GM18526 (cell line): ENCODE results near the gene PLEKHN1.
A peak's percentile ranks its signal among the peaks of the same experiment; 100 is the strongest.

ENCODE experiments used
- POLR2A ChIP-seq: IDR thresholded peaks from 3 replicates; pipeline ENCODE4 v1.6.1; 2011; ENCODE audit not compliant: insufficient read length; ENCODE audit errors: extremely low read depth

The PLEKHN1 gene

GRCh38 chr1:999725-1000356, 33.6 kb downstream of the PLEKHN1 start, which contains the start of gene HES4:
Gene HES4 (minus strand): TSS chr1:1000097. CDS start chr1:999973, 124 bp downstream.
- TF ChIP-seq POLR2A = peak; percentile 33

GRCh38 chr1:1000357-1001056, 34.2 kb downstream of the PLEKHN1 start:
- no peak for TF ChIP-seq POLR2A

GRCh38 chr1:1001057-1001783, 34.9 kb downstream of the PLEKHN1 start:
- no peak for TF ChIP-seq POLR2A

GRCh38 chr1:1003618-1004419, 37.5 kb downstream of the PLEKHN1 start:
- no peak for TF ChIP-seq POLR2A

GRCh38 chr1:1004420-1004779, 38.1 kb downstream of the PLEKHN1 start:
- TF ChIP-seq POLR2A = no peak

GRCh38 chr1:1004780-1005697, 38.8 kb downstream of the PLEKHN1 start:
- no peak for TF ChIP-seq POLR2A

- no peak for TF ChIP-seq POLR2A
Measured at GRCh38 chr1:1005774-1006304, 39.6 kb downstream of the PLEKHN1 start.

DNA sequence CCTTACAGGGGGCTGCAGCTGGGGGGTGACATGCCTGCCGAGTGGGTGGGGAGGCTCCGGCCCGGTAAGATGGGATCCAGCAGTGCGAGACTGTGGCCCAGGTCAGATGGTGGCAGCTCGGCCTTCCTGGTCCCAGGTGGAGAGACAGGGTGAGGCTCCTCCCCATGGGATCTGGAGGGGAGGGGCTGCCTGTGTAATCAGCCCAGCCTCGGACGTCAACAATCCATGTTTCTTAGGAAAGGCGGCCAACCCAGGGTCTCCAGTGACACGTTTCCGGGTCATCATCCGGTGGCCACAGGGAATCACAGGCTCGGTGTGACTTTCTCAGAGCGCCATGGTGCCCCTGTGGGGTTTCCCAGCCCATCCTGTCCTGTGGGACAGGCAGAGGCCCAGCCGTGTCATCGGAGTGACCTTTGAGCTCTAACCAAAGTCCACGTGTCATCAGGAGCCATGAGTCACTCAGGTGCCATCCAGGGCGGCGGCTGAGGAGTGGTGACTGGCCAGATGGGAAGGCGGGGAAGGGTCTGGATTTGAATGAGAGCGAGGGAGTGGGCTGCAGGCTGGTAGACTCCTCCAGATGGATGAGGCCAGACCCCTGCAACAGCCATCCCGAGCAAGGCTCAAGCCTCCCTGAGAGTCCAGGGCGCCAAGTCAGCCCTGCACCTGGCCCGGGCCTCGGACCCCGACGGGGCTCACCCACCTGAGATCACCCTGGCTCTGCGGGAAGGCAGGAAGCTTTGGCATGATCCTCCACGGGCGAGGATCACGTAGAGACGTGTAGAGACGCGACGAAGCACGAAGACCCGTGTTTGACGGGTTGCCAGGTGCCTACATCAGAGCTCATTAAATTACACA, 40.2 kb downstream of the PLEKHN1 start:
- TF ChIP-seq POLR2A = no peak

GRCh38 chr1:1011396-1011949, 45.2 kb downstream of the PLEKHN1 start:
- TF ChIP-seq POLR2A = no peak

DNA sequence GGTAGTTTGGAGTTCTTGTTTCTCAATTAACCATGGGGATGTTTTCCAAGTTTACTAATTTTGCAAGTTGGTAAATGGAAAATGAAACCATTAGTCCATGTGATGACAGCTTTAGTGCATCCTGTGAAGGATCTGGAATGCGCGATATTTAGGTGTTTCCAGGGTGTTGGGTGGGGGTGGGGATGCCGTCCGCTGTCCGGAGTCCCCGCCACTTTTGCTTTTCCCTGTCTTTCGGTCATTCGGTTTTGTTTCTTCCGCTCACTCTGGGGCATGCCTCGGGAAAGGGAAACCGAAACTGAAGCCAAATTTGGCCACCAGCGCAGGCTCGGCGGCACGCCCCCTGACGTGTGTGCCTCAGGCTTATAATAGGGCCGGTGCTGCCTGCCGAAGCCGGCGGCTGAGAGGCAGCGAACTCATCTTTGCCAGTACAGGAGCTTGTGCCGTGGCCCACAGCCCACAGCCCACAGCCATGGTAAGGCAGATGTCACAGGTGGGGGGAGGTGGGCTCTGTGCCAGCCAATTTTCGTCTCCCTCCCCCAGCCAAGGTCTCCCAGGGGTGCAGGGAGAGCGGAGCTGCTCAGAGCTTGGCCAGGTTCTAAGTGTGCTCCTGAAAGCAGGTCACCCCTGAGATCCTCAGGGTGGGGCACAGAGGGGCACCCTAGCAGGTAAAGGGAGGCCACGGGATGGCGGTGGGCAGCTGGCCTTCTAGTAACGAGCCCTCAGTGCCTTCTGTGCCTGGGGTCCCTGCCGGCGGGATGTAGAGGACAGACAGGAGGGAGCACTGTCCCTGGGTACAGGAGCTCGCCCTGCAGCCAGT, 47.0 kb downstream of the PLEKHN1 start, which contains the start of gene ISG15:
ISG15 (plus strand) TSS at position 393 of the 817 bp plus-strand sequence; CDS start at position 470, 77 bp downstream.
- peak; percentile 99 for TF ChIP-seq POLR2A

DNA sequence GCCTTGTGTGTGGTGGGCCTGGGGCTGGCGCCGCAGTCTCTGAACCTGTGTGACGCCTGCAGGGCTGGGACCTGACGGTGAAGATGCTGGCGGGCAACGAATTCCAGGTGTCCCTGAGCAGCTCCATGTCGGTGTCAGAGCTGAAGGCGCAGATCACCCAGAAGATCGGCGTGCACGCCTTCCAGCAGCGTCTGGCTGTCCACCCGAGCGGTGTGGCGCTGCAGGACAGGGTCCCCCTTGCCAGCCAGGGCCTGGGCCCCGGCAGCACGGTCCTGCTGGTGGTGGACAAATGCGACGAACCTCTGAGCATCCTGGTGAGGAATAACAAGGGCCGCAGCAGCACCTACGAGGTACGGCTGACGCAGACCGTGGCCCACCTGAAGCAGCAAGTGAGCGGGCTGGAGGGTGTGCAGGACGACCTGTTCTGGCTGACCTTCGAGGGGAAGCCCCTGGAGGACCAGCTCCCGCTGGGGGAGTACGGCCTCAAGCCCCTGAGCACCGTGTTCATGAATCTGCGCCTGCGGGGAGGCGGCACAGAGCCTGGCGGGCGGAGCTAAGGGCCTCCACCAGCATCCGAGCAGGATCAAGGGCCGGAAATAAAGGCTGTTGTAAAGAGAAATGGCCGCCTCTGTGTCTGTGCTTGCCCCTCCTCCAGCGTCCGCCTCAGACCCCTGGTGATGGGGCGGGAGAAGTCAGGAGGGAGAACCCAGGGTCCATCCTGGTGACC, 47.8 kb downstream of the PLEKHN1 start:
- TF ChIP-seq POLR2A = peak; percentile 24
